MM.1S (cell line): ENCODE data around the gene COL6A1.
"Not testable (repeated sequence)": the region's sequence is repeated elsewhere in the genome, so short reads cannot be mapped to it uniquely, and the experiment has no call there.

ENCODE experiments used
- CTCF ChIP-seq: fragments of 300-600 bp; sonication (generic); IDR thresholded peaks from 2 replicates; pipeline ENCODE4 v1.5.1; 2016; ENCODE audit warnings: antibody characterized with exemption, low read length, mixed read lengths
- EZH2 ChIP-seq: fragments of 300-600 bp; sonication (generic); optimal IDR thresholded peaks from 2 replicates; pipeline ENCODE3; 2017; ENCODE audit warnings: low read depth, mild to moderate bottlenecking, antibody characterized with exemption, low read length, mixed read lengths
- EZH2phosphoT487 ChIP-seq: fragments of 300-600 bp; sonication (generic); IDR thresholded peaks from 2 replicates; pipeline ENCODE4 v1.6.1; 2018; ENCODE audit warnings: antibody characterized with exemption, low read length

- not testable (repeated sequence) for TF ChIP-seq CTCF, EZH2, EZH2phosphoT487
Measured at GRCh38 chr21:46046906-46047305, 65.3 kb downstream of the COL6A1 start.
